ENCODE measurements around the gene BPIFB2. TPM values are rescaled to one million over a fixed set of nuclear protein-coding genes. Genes with fewer than 3 reads are reported as not detected.

Gene BPIFB2
- total RNA-seq, 1 experiment from 2014 or later = 0.15 TPM

DNA sequence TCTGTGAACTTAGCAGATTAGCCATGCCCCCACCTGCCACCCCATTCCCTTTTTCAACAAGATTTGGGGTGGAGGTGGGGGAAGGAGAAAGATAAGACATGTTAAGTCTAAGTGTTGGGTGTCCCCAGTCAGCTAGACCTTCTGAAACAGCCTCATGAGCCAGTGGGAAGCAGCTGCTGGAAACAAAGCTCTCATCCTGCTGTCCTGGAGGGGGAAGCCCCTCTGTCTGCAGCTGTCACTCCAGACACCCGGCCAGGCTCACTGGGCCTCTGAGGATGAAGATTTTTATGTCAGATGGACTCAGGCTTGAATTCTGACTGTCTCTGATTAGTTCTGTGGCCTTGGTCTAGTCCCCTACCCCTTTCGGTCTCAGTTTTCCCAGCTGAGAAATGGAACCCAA lies 47.3 kb downstream of the BPIFB2 start (continued):
- TF ChIP-seq, protein P1, sequence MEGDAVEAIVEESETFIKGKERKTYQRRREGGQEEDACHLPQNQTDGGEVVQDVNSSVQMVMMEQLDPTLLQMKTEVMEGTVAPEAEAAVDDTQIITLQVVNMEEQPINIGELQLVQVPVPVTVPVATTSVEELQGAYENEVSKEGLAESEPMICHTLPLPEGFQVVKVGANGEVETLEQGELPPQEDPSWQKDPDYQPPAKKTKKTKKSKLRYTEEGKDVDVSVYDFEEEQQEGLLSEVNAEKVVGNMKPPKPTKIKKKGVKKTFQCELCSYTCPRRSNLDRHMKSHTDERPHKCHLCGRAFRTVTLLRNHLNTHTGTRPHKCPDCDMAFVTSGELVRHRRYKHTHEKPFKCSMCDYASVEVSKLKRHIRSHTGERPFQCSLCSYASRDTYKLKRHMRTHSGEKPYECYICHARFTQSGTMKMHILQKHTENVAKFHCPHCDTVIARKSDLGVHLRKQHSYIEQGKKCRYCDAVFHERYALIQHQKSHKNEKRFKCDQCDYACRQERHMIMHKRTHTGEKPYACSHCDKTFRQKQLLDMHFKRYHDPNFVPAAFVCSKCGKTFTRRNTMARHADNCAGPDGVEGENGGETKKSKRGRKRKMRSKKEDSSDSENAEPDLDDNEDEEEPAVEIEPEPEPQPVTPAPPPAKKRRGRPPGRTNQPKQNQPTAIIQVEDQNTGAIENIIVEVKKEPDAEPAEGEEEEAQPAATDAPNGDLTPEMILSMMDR (IDR thresholded peaks at IDR 0.05 in 2 of 3, conservative IDR thresholded peaks at IDR 0.05 in 1 of 3; ENCODE audit: borderline replicate concordance in 1 of 3, insufficient read depth in 1 of 3, low read depth in 2 of 3, low read length in 2 of 3) = no peak
- no peak for TF ChIP-seq POLR2AphosphoS5 (IDR thresholded peaks at IDR 0.05; ENCODE audit: low read depth, low read length)
- TF ChIP-seq MAX (IDR thresholded peaks at IDR 0.05) = no peak

DNA sequence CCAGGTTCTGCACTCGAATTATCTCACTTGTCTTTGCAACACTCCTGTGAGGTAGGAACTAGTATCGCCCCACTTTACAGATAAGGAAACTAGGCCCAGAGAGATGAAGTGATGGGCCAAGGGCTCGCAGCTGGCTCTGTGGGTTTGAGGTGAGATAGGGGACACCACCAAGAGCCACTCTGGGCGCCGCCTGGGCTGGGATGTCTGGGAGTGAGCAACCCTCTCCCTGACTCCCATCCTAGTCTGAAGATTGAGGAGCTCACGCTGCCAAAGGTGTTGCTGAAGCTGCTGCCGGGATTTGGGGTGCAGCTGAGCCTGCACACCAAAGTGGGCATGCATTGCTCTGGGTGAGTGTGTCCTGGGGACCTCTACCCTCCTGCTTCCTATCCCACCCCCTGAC lies 51.6 kb downstream of the BPIFB2 start:
- no peak overlapping the region for H3K4me2 ChIP-seq (ENCODE audit: low read length)
- no peaks in the 10 kb centered on the region for H4K20me1 ChIP-seq (ENCODE audit: insufficient read depth)
- no peak overlapping the region for H3K4me3 ChIP-seq (replicated peaks in 1 of 2; ENCODE audit: low read depth in 1 of 2, low read length in 2 of 2)
- BruUV-seq (replicated peaks) = no TSS peak
- no peak overlapping the region for H2AFZ ChIP-seq (ENCODE audit: low read depth, low read length, poor library complexity, severe bottlenecking)
- no peak overlapping the region for H3K27ac ChIP-seq (ENCODE audit: low read depth, low read length)
- TF ChIP-seq, protein P2, sequence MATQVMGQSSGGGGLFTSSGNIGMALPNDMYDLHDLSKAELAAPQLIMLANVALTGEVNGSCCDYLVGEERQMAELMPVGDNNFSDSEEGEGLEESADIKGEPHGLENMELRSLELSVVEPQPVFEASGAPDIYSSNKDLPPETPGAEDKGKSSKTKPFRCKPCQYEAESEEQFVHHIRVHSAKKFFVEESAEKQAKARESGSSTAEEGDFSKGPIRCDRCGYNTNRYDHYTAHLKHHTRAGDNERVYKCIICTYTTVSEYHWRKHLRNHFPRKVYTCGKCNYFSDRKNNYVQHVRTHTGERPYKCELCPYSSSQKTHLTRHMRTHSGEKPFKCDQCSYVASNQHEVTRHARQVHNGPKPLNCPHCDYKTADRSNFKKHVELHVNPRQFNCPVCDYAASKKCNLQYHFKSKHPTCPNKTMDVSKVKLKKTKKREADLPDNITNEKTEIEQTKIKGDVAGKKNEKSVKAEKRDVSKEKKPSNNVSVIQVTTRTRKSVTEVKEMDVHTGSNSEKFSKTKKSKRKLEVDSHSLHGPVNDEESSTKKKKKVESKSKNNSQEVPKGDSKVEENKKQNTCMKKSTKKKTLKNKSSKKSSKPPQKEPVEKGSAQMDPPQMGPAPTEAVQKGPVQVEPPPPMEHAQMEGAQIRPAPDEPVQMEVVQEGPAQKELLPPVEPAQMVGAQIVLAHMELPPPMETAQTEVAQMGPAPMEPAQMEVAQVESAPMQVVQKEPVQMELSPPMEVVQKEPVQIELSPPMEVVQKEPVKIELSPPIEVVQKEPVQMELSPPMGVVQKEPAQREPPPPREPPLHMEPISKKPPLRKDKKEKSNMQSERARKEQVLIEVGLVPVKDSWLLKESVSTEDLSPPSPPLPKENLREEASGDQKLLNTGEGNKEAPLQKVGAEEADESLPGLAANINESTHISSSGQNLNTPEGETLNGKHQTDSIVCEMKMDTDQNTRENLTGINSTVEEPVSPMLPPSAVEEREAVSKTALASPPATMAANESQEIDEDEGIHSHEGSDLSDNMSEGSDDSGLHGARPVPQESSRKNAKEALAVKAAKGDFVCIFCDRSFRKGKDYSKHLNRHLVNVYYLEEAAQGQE (IDR thresholded peaks at IDR 0.05; ENCODE audit: low read depth) = no peak
- TF ChIP-seq POLR2A (IDR thresholded peaks at IDR 0.05; ENCODE audit: borderline replicate concordance, extremely low read depth, insufficient read depth, insufficient read length) (no peak), EGR1 (IDR thresholded peaks at IDR 0.05; ENCODE audit: low read depth) (no peak), SP1 (IDR thresholded peaks at IDR 0.05; ENCODE audit: low read depth) (no peak), EZH2 (IDR thresholded peaks at IDR 0.05) (no peak), CEBPB (IDR thresholded peaks at IDR 0.05; ENCODE audit: low read depth) (no peak), JUND (IDR thresholded peaks at IDR 0.05) (no peak), ATF3 (IDR thresholded peaks at IDR 0.05) (no peak), ZNF274 (IDR thresholded peaks at IDR 0.05; ENCODE audit: low read depth, low read length) (no peak)
- TF ChIP-seq, protein P3, sequence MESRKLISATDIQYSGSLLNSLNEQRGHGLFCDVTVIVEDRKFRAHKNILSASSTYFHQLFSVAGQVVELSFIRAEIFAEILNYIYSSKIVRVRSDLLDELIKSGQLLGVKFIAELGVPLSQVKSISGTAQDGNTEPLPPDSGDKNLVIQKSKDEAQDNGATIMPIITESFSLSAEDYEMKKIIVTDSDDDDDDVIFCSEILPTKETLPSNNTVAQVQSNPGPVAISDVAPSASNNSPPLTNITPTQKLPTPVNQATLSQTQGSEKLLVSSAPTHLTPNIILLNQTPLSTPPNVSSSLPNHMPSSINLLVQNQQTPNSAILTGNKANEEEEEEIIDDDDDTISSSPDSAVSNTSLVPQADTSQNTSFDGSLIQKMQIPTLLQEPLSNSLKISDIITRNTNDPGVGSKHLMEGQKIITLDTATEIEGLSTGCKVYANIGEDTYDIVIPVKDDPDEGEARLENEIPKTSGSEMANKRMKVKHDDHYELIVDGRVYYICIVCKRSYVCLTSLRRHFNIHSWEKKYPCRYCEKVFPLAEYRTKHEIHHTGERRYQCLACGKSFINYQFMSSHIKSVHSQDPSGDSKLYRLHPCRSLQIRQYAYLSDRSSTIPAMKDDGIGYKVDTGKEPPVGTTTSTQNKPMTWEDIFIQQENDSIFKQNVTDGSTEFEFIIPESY (IDR thresholded peaks at IDR 0.05; ENCODE audit: extremely low read depth, insufficient replicate concordance, low read length) = no peak
- intact Hi-C loops (cut with micrococcal nuclease) = no loop called here
- DNase-seq (ENCODE audit: low read depth, low spot score) (no peak), ATAC-seq (no peak)
- RAD21 ChIA-PET (ENCODE audit: low non-redundant PET in 1 of 2, low total read pairs in 2 of 2, uncharacterized antibody in 2 of 2, unreplicated experiment in 2 of 2) = no interaction called here
- no peaks in the 10 kb centered on the region for H3K36me3 ChIP-seq (ENCODE audit: control insufficient read depth in 1 of 2, insufficient read depth in 2 of 2, low read length in 2 of 2)
- no peaks in the 10 kb centered on the region for H3K9me3 ChIP-seq (ENCODE audit: control insufficient read depth in 1 of 2, insufficient read depth in 1 of 2, low read depth in 1 of 2, low read length in 2 of 2)
- CTCF ChIA-PET = no interaction called here
- POLR2A ChIA-PET = no interaction called here
- H3K27me3 ChIP-seq (ENCODE audit: insufficient read depth, low read length) = no peaks in the 10 kb centered on the region
- no peak overlapping the region for H3K9ac ChIP-seq (ENCODE audit: low read length)
- no peaks in the 10 kb centered on the region for H3K4me1 ChIP-seq (ENCODE audit: control insufficient read depth in 1 of 2, insufficient read depth in 2 of 2, low read length in 2 of 2)
- no peaks in the 10 kb centered on the region for H3K9me2 ChIP-seq (ENCODE audit: insufficient read depth)
- no peaks in the 10 kb centered on the region for H3K79me2 ChIP-seq (ENCODE audit: insufficient read depth, low read length)

Data from HCT116 (cell line).